Suppressor macrophage (primary cell): Measurements from ENCODE around the gene KRTAP2-1.
"Not testable (repeated sequence)": the region's sequence is repeated elsewhere in the genome, so short reads cannot be mapped to it uniquely, and the experiment has no call there.

Experiments used
- DNase-seq, 4 experiments: peaks; one replicate each; pipeline ENCODE4 v3.0.0-alpha.2; 2020 to 2022

KRTAP2-1 gene

DNA sequence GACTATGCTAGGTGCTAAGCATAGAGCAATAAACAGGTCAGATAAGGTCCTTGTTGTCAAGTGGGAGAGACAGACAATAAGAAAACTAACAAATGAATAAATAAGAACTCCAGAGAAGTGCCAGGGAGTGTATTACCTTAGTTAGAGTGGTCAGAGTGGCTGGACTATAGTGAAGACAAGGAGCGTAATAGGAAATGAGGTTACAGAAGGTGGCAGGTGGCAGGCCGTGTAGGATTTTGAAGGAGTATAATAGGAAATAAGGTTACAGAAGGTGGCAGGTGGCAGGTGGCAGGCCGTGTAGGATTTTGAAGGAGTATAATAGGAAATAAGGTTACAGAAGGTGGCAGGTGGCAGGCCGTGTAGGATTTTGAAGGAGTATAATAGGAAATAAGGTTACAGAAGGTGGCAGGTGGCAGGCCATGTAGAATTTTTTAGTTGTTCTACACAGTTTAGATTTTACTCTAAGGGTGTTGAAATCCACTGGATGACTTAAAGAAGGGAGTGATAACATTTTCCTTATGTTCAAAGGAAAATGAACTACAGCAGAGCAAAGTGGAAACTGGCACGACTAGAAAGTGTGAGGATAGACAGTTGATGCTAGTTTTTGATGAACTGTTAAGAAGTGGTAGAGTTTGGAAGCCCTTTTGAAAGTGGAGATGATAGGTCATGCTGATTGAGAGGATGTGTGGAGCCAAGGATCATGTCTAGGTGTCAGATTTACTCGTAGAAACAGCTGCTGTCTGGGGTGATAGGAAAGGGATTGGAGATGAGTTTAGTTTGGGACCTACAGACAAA, 34.6 kb downstream of the KRTAP2-1 start:
- no peak for DNase-seq

DNA sequence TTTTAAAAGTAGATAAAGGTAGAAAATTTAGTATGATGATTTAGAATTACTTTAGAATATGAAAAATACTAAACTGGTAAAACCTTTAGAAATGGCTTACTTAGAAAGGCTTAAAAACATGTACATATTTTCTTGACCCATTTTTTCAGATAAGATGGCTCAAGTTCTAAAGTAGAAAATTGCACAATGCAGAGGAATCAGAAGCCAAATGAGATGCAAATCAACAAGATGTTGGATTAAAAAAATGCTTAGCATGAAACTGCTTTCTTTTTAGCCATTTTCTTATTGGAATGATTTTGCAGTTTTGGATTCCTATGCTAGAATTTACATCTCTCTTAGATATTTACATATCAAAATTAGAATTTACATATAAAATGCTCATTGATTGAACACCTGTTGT, 36.7 kb downstream of the KRTAP2-1 start:
- DNase-seq, result no peak

- DNase-seq, result no peak
Measured at GRCh38 chr17:41009936-41010335, 37.2 kb downstream of the KRTAP2-1 start.

DNA sequence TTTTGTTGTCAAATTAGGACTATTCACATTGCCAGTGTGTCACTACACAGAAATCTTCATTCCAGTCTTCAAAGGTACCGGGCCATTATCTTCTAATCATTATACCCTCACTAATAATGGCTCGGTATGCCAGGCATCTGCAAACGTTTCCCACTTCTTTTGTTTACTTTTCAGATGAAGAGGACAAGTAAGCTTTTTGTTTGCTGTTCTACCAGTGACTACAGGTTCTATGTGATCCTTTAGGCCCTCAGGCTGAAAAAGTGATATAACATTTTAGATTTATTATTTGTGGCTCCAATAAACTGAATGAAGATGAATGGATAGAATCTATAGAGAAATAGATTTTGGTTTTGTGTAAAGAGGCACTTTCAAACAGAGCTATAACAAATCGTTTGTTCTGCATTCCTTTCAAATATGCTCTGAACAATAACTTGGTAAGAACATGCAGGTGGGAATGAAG, 37.8 kb downstream of the KRTAP2-1 start:
- no peak for DNase-seq

DNA sequence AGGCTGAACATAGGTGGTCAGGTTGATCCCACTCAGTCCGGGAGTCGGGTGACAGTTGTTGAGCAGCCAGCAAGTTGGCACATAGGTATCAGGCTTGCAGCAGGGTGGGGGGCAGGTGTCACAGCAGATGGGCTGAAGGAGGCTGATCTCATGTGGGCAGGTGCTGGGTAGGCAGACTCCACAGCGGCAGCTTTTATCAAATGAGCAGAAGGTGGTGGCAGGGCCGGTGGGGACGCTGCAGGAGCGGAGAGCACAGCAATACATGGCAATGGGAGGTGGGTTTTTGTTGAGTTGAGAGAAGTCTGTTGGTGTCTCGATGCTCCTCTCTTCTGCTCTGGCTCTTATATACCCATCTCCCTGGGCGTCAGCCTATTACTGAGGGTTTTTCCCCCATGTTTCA, 38.3 kb downstream of the KRTAP2-1 start, which contains the start of gene KRTAP3-1:
Gene KRTAP3-1 (minus strand): TSS at position 318 of the 400 bp plus-strand sequence. CDS start 54 bp downstream, at position 264.
- DNase-seq, result no peak

- no peak for DNase-seq
Measured at GRCh38 chr17:41004397-41004796, 42.7 kb downstream of the KRTAP2-1 start.

DNA sequence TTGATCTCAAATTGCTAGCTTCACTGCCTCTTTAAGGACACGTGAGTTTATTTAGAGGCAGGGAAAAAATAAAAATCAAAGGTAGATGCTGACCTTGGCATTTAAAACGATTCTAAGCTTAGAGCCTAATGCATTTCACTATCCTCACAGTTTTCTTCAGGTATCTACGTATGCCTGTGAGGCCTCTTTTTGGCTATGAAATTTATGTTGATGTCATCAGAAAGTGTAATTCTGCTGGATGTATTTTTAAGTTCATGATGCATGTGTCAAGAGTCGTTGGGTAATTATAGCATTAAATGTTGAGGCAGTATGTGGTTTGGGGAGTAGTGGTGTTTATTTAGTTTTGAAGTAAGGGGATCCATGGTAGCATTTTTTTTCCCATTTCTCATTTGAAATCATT, 43.2 kb downstream of the KRTAP2-1 start:
- DNase-seq, result no peak

DNA sequence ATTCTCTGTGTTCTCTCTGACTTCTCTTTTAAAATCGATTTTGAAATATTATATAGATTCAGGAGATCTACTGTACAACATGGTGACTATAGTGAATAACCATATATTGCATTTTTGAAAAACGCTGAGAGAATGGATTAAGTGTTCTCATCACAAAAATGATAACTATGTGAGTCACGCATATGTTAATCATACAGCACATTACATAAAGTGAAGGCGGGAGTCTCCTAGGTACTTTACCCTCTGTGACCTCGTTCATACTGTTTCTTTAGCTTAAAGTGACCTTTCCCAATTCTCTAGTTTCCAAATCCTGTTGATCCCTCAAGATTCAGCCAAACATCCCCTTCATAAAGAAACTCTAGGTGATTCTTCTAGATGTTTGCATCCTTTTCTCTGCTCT, 44.3 kb downstream of the KRTAP2-1 start:
- DNase-seq, result no peak

GRCh38 chr17:41001795-41002194, 45.3 kb downstream of the KRTAP2-1 start:
- no peak for DNase-seq

- DNase-seq, result not testable (repeated sequence)
Measured at GRCh38 chr17:40999563-40999962, 47.6 kb downstream of the KRTAP2-1 start, which contains the start of gene KRTAP3-2. KRTAP3-2 (minus strand) TSS chr17:40999906; CDS start chr17:40999853, 53 bp downstream.

DNA sequence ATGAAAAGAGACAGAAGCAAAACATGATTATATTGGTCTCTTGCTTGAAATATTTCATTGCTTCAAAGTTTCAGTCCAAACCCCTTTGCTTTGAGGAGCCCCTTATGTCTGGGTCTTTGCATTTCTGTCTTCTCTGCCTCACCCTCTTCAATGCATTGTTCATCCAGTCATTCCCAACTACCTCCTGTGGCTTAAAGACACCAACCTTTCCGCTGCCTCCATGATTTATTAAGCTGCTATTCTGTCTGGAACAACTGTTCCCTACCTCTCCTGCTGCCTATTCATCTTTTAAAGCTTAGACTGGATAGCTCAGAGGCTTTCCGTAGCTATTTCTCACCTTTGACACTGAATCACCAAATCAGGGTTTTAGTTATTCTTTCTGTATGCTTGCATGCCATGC, 49.8 kb downstream of the KRTAP2-1 start:
- no peak for DNase-seq

DNA sequence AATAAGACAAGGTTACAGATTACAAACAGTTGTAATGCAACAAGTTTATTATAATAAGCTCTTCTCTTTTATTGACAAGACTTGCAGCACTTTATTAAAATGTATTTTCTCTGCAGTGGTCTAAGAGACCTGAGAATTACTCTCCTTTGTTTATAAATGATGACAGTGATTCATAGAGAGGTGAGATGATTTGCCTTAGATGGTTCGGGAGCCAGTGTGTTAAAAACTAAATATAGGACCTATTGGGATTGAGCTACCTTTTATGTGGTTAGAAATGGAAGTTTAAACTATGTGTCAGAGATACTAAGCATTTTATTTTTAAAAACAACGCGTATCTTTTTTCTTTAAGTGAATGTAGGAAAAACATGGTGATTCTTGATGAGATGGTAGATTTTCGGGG, 50.3 kb downstream of the KRTAP2-1 start:
- DNase-seq, result no peak
